MM.1S (cell line): ENCODE measurements around the gene TMEM109.

Source experiments
- CTCF ChIP-seq: fragments of 300-600 bp; sonication (generic); IDR thresholded peaks from 2 replicates; pipeline ENCODE4 v1.5.1; 2016; ENCODE audit warnings: antibody characterized with exemption, low read length, mixed read lengths
- EZH2 ChIP-seq: fragments of 300-600 bp; sonication (generic); optimal IDR thresholded peaks from 2 replicates; pipeline ENCODE3; 2017; ENCODE audit warnings: low read depth, mild to moderate bottlenecking, antibody characterized with exemption, low read length, mixed read lengths
- EZH2phosphoT487 ChIP-seq: fragments of 300-600 bp; sonication (generic); IDR thresholded peaks from 2 replicates; pipeline ENCODE4 v1.6.1; 2018; ENCODE audit warnings: antibody characterized with exemption, low read length

- no peak for TF ChIP-seq CTCF
- no peak for TF ChIP-seq EZH2
- TF ChIP-seq EZH2phosphoT487: no peak
These were observed 18.3 kb upstream of the TMEM109 start for GRCh38 chr11:60895687-60896086.
